Heart left ventricle (tissue), 13 donors: ENCODE results near the gene WDR62.

ENCODE experiments used
- CTCF ChIP-seq, 12 donors: fragments of 200-600 bp; sonication (generic) in 4 of 12; IDR thresholded peaks; one replicate each; pipeline versions ENCODE4 v1.5.0 to v1.8.0; 2018 to 2022; ENCODE audit warnings: antibody characterized with exemption in 12 of 12, mild to moderate bottlenecking in 5 of 12
- POLR2A ChIP-seq, 2 donors: fragments of 450-650 bp; IDR thresholded peaks; one replicate each; pipeline ENCODE4 v1.6.1; 2017; ENCODE audit warnings: antibody characterized with exemption in 2 of 2, mild to moderate bottlenecking in 2 of 2, moderate library complexity in 2 of 2
- donor health status: ischemic (EF 13 %, LVEDD 7.1; RV severe dilation, severe dysfunction).
- donor health status: DM: no; HTN: yes; CAD: no.
- donor health status: DM: no; HTN: no; CAD: no.
- donor health status: ischemic (EF 25% LVEDD 6.9; RV normal size, moderate dysfunction).
- donor health status: ischemic (EF 25% LVEDD 5.7; RV mildly dilated, moderate dysfunction).
- donor health status: ischemic (EF 35%, LVEDD 5.7; RV mildly dilated, moderate dysfunction).
- donor health status: nonischemic (EF 11% LVEDD 7.7; RV severe dilation, severe dysfunction).
- donor health status: DM: yes; HTN: yes; CAD: no.
- donor health status: PGD.
- donor health status: ischemic (EF 29% LVEDD 5.4; RV normal size, mild dysfunction).
- donor health status: nonischemic (EF 23%, LVEDD 6.1; RV moderate dilation, normal function).

- no peak for TF ChIP-seq CTCF (IDR thresholded peaks at IDR 0.05)
- no peak for TF ChIP-seq POLR2A (IDR thresholded peaks at IDR 0.05)
Observed at GRCh38 chr19:36120092-36120983, 65.6 kb downstream of the WDR62 start.
